Stimulated activated CD4-positive, alpha-beta T cell treated with anti-CD3 and anti-CD28 coated beads, Interleukin-4, amount 100 ng/mL, for 4 hours (primary cell): ENCODE data around the gene CUEDC2.
A peak's percentile ranks its signal among the peaks of the same experiment; 100 is the strongest.
"Not testable (repeated sequence)": the region's sequence is repeated elsewhere in the genome, so short reads cannot be mapped to it uniquely, and the experiment has no call there.

Experiments used
- DNase-seq, 2 experiments: peaks; one replicate each; pipeline ENCODE4 v3.0.0-alpha.2; 2020

Gene CUEDC2

GRCh38 chr10:102432162-102432950 is at the start of gene CUEDC2:
CUEDC2 (minus strand) TSS chr10:102432574; CDS start chr10:102425188, 7,386 bp downstream.
- peak; percentile 90 to 95 for DNase-seq

DNA sequence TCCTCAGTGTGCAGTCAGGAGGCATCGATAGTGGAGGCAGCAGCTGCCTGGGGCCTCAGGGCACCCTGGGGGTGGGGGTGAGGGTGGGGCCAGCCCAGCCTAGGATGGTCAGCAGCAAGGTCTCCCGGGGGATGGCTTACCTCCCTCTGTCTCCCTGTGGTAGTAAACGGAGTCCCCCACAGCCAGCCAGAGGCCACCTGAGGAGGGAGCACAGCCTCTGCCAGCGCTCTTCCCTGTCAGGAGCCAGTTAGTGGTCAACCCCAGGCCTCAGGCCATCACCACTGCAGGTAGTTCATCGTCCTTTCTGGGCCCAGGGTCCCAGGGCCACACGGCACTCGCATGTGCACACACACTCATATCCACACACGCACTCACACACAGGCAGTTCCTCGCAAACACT is 48.0 kb upstream of the CUEDC2 start:
- DNase-seq, result no peak

DNA sequence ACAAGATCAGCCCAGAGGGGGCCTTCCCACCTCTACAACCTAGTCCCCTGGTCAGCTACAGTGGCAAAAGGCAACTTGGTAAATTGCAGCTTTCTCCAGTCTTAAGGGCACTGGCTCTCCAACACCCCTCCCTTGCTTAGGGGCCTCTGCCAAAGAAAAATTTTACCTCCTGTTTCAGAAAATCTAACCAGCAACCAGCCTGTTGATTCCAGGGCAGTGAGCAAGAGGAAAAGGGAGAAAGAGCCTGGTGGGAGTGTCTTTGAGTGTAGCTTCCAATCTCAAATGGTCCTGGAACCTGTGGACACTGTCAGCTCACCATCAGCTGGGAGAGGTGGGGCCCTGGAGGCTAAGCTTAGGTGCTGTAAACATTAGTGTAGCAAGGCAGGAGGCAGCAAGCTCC is 47.3 kb upstream of the CUEDC2 start:
- no peak for DNase-seq

DNA sequence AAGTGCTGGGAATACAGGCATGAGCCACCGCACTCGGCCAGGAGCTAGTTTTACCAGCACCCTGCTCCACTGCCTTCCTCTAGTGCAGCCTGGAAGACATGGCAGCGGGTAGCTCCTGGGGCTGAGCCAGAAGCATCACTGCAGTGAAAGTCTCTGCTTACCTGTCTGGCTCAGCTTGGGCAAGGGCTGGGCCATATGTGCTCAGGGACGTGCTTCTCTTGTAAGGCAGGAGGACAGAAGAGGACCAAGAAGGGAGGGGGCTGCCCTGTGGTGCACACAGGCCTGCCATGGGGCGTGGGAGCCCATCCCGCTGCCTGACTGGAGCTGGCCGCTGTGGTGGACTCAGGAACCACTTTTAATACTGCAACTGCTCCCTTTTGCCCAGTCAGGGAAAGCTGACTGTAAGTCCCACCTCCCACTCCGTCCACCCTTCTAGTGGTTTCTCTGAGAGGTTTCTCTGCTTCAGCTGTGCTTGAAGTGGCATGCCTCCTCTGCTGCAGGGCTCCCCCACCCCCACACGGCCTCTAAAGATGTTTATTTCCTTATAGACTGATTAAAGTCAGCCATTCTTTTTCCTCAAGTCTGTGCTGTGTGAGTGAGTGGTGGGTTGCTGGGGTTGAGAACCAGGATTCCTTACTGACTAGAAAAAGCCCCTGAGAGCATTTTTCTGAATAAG is 44.2 kb upstream of the CUEDC2 start:
- peak in 1 of 2 experiments; percentile 19 for DNase-seq

- no peak for DNase-seq
These were observed 43.2 kb upstream of the CUEDC2 start for GRCh38 chr10:102475451-102476040.

- DNase-seq, result no peak
These were observed 41.3 kb upstream of the CUEDC2 start for GRCh38 chr10:102473445-102474331.

GRCh38 chr10:102470579-102471546 is 38.5 kb upstream of the CUEDC2 start:
- no peak for DNase-seq

- no peak for DNase-seq
These were observed 36.3 kb upstream of the CUEDC2 start for GRCh38 chr10:102468683-102469082.

DNA sequence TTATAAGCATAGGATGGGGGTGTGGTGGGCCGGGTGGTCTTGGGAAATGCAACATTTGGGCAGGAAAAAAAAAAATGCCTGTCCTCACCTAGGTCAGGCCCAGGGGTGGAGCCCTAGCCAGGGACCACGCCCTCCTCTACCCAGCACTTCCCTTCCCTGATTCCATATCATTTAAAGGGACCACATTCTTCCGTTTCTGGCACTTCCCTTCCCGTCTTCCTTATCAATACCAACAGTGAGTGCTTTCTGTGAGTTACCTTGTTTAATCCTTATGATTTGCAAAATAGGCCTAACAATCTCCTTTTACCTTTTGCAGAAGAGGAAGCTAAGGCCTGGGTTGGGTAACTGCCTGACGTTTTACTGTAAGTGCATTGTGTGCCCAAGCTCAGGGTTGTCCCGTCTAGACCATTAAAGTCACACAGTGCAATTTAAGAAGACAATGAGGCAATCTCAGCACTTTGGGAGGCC is 35.6 kb upstream of the CUEDC2 start:
- DNase-seq, result no peak

DNA sequence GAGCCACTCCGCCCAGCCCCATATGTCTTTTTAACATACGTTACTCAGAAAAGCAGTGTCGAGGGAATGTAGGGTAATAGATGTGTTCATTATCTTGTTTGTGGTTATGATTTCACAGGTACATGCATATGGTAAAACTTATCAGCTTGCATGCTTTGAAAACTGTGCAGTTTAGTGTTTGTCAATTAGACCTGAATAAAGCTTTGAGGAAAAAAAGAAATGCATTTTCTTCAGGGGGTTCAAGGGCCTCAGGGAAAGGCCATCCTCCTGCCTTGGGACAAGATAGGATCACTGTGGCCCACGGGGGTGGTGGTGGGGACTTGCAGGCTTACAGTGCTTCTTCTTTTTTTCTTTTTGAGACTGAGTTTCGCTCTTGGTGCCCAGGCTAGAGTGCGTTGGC is 34.9 kb upstream of the CUEDC2 start:
- no peak for DNase-seq

GRCh38 chr10:102465466-102465865 is 33.1 kb upstream of the CUEDC2 start:
- no peak for DNase-seq

DNA sequence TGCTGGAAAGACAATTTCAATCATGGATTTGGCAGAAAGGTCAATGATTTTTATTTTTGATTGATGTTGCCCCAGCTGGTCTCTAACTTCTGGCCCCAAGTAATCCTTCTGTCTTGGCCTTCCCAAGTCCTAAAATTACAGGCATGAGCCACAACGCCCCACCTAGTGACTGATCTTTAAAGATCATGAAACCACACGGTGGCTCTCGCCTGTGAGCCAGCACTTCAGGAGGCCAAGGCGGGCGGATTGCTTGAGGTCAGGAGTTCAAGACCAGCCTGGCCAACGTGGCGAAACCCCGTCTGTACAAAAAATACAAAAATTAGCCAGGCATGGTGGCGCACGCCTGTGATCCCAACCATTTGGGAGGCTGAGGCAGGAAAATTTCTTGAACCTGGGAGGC is 31.6 kb upstream of the CUEDC2 start:
- DNase-seq, result no peak

GRCh38 chr10:102462512-102463054 is 30.2 kb upstream of the CUEDC2 start:
- no peak for DNase-seq

DNA sequence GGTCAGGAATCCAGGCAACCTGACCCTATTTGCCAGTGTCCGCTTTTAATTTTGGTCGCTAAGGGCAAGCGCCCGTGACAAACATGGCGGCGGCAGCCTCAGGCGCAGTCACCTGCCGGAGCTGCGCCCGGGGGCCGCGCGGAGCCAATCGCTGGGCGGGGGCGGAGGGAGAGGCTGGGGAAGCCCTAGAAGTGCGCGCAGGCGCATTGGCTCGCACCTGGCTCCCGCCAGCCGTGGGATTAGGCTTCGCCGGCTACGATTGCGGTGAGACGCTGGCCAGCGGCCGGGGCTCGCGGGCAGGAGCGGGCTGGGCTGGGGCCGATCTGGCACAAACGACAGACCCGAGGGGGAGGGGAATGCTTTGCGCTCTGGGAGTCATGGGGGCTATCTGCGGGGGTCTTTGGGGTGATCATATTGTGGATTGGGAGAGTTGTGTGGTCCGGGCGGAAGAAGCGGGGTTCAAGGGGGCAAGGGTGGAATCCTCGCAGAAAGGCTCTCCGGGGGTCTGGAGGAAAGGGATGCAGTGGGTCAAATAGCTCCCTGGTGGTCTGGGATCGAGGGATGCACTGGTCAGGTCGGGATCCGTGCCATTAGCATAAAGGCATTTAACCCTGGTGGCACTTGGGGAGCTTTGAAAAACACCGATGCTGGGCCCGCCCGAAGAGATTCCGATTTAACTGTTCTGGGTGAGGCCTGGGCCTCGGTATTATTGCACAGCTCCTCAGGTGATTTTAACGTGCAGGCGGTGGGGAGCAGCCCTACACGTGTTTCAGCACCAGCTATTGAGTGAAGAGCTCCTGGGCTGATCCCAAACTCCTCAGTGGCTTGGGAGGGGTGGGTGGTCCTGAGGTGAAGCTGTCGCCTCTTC is 29.0 kb upstream of the CUEDC2 start:
- DNase-seq, result peak; percentile 92 to 96

DNA sequence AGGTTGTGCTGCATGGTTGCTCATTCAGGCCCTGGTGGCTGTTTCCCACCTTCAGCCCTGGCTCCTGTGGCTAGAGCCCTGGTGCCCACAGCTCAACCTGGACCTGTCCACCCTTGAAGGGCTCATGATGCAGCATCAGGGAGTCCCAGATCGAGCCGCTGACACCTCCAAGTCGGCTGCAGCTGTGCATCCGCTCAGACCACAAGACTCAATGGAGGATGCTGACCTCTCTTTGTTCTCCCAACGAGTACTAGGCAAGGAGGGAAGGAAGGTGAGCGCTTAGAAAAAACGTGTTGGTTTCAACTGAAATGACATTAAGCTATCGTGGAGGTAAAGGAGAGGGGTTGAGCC is 28.4 kb upstream of the CUEDC2 start:
- DNase-seq, result no peak

- no peak for DNase-seq
These were observed 26.3 kb upstream of the CUEDC2 start for GRCh38 chr10:102458656-102459055.

GRCh38 chr10:102457591-102458150 is 25.3 kb upstream of the CUEDC2 start:
- no peak for DNase-seq

GRCh38 chr10:102455893-102456471 is 23.6 kb upstream of the CUEDC2 start:
- no peak for DNase-seq

- not testable (repeated sequence) for DNase-seq
These were observed 22.5 kb upstream of the CUEDC2 start for GRCh38 chr10:102454662-102455487.
